ENCODE data around the gene KREMEN2. TPM values are rescaled to one million over a fixed set of nuclear protein-coding genes. Genes with fewer than 3 reads are reported as not detected.

KREMEN2 gene
- total RNA-seq, 1 experiment from 2014 or later: 0.49 TPM

- Histone ChIP-seq H3K4me1 (ENCODE audit: insufficient read depth, low read length, poor library complexity, severe bottlenecking) (peaks cover 21% of the 10 kb centered on the region), H3K36me3 (ENCODE audit: insufficient read depth, low read length, poor library complexity, severe bottlenecking) (peaks cover 49% of the 10 kb centered on the region), H3K27me3 (replicated peaks; ENCODE audit: insufficient read depth, low read depth, low read length, poor library complexity) (no peaks in the 10 kb centered on the region), H3K4me3 (ENCODE audit: low read depth, low read length, poor library complexity, severe bottlenecking) (no peak overlapping the region), H3K9me3 (ENCODE audit: low read depth, low read length, poor library complexity, severe bottlenecking) (no peaks in the 10 kb centered on the region), H3K27ac (ENCODE audit: low read depth, low read length, poor library complexity, severe bottlenecking) (no peak overlapping the region)
- DNase-seq (ENCODE audit: low spot score): no peak
- POLR2A ChIA-PET (ENCODE audit: low non-redundant PET): no interaction called here
- BruUV-seq (replicated peaks): no TSS peak
- intact Hi-C loops (cut with micrococcal nuclease; ENCODE audit: unreplicated experiment): no loop called here
- TF ChIP-seq EZH2 (IDR thresholded peaks at IDR 0.05; ENCODE audit: borderline replicate concordance, low read depth, low read length, poor library complexity, severe bottlenecking) (no peak), CTCF (conservative IDR thresholded peaks at IDR 0.05; ENCODE audit: low read depth, low read length) (no peak)
- CTCF ChIA-PET: no interaction called here
Measured at GRCh38 chr16:2976673-2977072, 12.6 kb downstream of the KREMEN2 start.

- CTCF ChIA-PET: no interaction called here
- no peak for DNase-seq (ENCODE audit: low spot score)
- H3K9me3 ChIP-seq (ENCODE audit: low read depth, low read length, poor library complexity, severe bottlenecking): no peaks in the 10 kb centered on the region
- no TSS peak for BruUV-seq (replicated peaks)
- intact Hi-C loops (cut with micrococcal nuclease; ENCODE audit: unreplicated experiment): no loop called here
- POLR2A ChIA-PET (ENCODE audit: low non-redundant PET): no interaction called here
- H3K4me1 ChIP-seq (ENCODE audit: insufficient read depth, low read length, poor library complexity, severe bottlenecking): peaks cover 16% of the 10 kb centered on the region
- TF ChIP-seq CTCF (conservative IDR thresholded peaks at IDR 0.05; ENCODE audit: low read depth, low read length) (no peak), EZH2 (IDR thresholded peaks at IDR 0.05; ENCODE audit: borderline replicate concordance, low read depth, low read length, poor library complexity, severe bottlenecking) (no peak)
- H3K27ac ChIP-seq (ENCODE audit: low read depth, low read length, poor library complexity, severe bottlenecking): no peak overlapping the region
- H3K27me3 ChIP-seq (replicated peaks; ENCODE audit: insufficient read depth, low read depth, low read length, poor library complexity): no peaks in the 10 kb centered on the region
- peaks cover 42% of the 10 kb centered on the region for H3K36me3 ChIP-seq (ENCODE audit: insufficient read depth, low read length, poor library complexity, severe bottlenecking)
- no peak overlapping the region for H3K4me3 ChIP-seq (ENCODE audit: low read depth, low read length, poor library complexity, severe bottlenecking)
Measured at GRCh38 chr16:2977440-2977839, 13.4 kb downstream of the KREMEN2 start.

- no peak for TF ChIP-seq EZH2 (IDR thresholded peaks at IDR 0.05; ENCODE audit: borderline replicate concordance, low read depth, low read length, poor library complexity, severe bottlenecking)
- no peak for TF ChIP-seq CTCF (conservative IDR thresholded peaks at IDR 0.05; ENCODE audit: low read depth, low read length)
- ChIA-PET CTCF (no interaction called here), POLR2A (ENCODE audit: low non-redundant PET) (no interaction called here)
- Histone ChIP-seq H3K36me3 (ENCODE audit: insufficient read depth, low read length, poor library complexity, severe bottlenecking) (peaks cover 21% of the 10 kb centered on the region), H3K4me3 (ENCODE audit: low read depth, low read length, poor library complexity, severe bottlenecking) (peak overlapping the region; percentile 87), H3K9me3 (ENCODE audit: low read depth, low read length, poor library complexity, severe bottlenecking) (no peaks in the 10 kb centered on the region), H3K27ac (ENCODE audit: low read depth, low read length, poor library complexity, severe bottlenecking) (peak overlapping the region; percentile 87), H3K27me3 (replicated peaks; ENCODE audit: insufficient read depth, low read depth, low read length, poor library complexity) (no peaks in the 10 kb centered on the region), H3K4me1 (ENCODE audit: insufficient read depth, low read length, poor library complexity, severe bottlenecking) (peaks cover 10% of the 10 kb centered on the region)
- no peak for DNase-seq (ENCODE audit: low spot score)
- TSS peak; percentile 52 for BruUV-seq (replicated peaks)
- intact Hi-C loops (cut with micrococcal nuclease; ENCODE audit: unreplicated experiment): no loop called here
Measured at GRCh38 chr16:2979669-2980226, 15.7 kb downstream of the KREMEN2 start.

Data from A673 (cell line).